KG1 (cell line): ENCODE measurements around the gene GATAD2A.

Experiments
- DNase-seq: peaks from one replicate; lab custom pipeline; 2025; lab: John Stamatoyannopoulos, UW

Gene GATAD2A

DNA sequence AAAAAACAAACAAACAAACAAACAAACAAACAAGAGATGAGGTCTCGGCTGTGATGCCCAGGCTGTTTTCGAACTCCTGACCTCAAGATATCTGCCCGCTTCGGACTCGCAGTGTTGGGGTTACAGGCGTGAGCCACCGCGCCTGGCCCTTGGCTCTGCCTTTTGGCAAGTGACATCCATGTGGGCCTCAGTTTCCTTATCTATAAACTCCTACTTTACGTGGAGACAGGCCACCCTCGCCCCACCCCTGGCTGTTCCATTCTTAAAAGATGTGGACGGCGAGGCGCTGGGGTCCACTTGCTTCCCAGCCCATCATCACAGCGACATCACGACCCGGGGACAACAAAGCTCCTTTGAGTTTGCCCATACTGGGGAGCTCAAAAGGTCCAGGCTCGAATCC lies 108.2 kb downstream of the GATAD2A start:
- DNase-seq = no peak

DNA sequence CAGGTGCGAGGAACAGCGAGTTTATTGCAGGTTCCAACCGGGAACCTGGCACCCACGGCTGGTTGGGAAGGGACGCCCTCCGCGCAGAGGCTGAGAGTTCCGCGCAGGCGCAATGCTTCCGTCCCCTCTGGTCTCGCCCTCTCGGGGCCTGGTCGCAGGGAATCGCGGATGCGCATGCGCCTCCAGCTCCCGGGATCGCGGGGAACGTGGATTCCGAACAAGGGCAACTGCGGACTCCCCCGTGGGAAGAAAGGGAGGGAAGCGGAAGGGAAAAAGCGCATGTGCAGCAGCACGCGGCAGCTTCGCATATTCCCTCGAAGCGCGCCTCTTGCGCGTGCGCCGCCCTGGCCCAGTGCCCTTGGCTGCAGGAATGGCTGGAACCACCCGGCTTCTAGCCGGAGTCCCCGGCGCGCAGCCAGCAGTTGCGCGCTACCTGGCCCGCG lies 108.8 kb downstream of the GATAD2A start:
- DNase-seq = no peak

DNA sequence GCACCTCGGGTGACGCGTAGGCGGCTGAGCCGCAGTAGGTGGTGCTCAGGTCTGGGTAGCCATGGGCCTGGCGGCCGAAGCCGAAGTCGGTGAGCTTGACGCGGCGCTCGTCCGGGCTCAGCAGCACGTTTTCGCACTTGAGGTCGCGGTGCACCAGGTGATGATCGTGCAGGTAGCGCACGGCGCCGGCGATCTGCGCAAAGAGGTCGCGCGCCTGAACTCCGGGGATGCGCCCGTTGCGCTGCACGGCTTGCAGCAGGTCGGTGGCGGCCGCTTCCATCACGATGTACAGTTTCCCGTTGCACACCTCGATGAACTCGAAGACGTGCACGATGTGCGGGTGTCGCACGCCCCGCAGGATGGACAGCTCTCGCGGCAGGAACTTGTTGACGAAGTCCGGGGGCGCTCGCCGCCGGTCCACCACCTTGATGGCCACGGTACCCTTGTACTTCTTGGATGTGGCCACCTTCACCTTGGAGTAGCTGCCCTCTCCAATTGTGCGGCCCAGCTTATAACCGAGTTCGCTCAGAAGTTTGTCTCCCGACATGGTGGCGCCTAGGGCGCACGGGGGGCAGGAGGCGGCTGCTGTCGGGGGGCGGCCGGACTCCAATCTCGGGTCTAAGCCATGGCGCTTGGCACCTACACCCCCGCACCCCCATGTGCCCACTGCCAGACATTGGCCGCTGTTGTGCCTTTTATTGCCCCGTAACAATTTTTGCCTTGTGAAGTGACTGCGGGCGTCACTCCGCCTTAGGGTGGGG lies 109.6 kb downstream of the GATAD2A start, which contains the start of gene TSSK6:
TSS of gene TSSK6 (minus strand) at position 668 of the 761 bp plus-strand sequence. CDS start at position 547, 121 bp downstream.
- DNase-seq = no peak

DNA sequence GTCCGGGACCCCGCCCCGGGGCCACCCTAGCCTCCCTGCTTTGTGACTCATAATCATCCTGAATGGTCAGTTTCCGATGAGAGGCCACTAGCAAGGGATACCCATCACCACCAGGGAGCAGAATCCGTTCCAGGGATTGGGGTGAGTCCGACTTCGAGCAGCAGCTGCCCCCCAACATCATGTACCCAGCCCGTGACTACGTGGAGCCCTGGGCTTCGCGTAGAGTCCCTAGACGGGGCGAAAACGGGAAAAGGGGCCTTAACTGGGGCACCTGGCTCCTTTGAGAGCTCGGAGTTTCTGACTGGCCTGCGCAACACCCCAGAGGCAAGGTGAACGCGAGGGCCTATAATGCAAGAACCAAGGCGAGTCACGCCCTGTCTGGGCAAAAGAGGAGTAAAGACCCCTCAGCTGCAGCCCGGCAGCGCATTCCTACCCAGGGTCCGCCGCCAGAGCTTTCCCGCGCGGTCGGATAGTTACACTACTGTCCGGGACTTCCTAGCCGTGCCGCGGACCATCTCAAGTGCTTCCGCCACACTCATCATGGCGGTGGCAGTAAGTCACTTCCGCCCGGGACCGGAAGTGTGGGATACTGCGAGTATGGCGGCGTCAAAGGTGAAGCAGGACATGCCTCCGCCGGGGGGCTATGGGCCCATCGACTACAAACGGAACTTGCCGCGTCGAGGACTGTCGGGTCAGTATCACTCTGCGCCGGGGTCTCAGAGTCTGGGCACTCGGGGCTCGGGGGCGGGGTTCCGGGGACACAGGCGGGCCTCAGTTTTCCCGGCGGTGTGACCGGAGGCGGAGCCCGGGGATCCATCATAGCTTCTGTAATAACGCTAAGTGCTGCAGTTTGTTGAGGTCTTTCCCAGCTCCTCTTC lies 110.4 kb downstream of the GATAD2A start, which contains the start of gene NDUFA13:
TSS of gene NDUFA13 (plus strand) at position 584 of the 878 bp plus-strand sequence. CDS start at position 598, 14 bp downstream.
- peak; percentile 89 for DNase-seq

GRCh38 chr19:19517235-19517619 lies 111.8 kb downstream of the GATAD2A start:
- DNase-seq = no peak

- no peak for DNase-seq
These were observed 115.5 kb downstream of the GATAD2A start for GRCh38 chr19:19520989-19521388.

DNA sequence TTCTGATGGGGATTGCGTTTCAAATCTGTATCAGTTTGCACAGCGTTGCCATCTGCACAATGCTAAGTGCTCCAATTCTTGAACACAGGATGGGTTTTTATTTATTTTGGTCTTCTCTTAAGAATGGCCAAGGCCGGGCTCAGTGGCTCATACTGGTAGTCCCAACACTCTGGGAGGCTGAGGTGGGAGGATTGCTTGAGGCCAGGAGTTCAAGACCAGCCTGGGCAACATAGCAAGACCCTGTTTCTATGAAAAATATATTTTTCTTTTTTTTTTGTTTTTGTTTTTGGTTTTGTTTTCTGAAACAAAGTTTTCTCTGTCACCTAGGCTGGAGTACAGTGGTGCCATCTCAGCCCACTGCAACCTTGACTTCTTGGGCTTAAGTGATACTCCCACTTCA lies 117.7 kb downstream of the GATAD2A start:
- DNase-seq = no peak

- no peak for DNase-seq
These were observed 118.6 kb downstream of the GATAD2A start for GRCh38 chr19:19524053-19524452.

- no peak for DNase-seq
These were observed 120.3 kb downstream of the GATAD2A start for GRCh38 chr19:19525611-19526380.

GRCh38 chr19:19526581-19527370 lies 121.3 kb downstream of the GATAD2A start:
- no peak for DNase-seq

DNA sequence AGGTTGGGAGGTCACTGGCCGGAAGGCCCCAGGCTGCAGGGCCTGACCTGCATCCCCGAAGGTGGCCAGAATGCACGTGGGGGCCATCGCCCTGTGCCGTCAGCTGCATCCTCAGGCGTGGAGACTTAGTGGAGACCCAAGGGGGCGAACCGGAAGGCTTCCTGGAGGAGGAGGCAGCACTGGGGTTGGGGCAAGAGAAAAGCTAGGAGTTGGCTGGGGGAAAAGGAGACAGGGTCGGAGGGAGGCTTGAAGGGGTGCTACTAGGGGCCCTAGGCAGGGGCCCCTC lies 121.8 kb downstream of the GATAD2A start:
- DNase-seq = no peak

GRCh38 chr19:19527674-19528625 lies 122.5 kb downstream of the GATAD2A start:
- no peak for DNase-seq

DNA sequence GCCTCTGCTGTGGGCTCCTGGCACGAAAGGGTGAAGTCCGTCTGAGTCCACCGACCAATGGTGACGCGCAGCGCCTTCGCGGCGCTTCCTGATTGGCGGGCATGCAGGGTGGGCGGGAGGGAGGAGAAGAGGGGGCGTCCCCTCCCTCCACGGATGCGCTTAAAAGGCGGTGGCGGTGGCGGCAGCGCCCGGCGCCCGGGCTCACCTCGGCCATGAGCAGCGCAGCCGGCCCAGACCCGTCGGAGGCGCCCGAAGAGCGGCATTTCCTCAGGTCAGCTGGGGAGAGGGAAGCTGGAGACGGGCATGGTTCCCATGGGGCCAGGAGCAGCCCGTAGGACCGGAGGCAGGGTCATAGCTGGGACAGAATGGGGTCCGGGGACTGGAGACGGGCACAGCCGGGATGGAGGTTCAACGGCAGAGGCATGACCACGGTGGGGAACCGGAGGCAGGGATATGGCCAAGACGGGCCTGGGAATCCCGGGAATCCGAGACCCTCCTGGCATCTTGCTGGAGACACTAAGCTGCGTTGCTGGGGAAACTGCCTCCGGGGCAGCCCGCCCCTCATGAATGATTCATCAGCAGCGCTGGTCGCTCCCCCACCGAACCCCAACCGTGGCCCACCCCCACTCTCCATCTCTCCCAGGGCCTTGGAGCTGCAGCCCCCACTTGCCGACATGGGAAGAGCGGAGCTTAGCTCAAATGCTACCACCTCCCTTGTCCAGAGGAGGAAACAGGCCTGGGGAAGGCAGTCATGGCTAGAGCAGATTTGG lies 123.4 kb downstream of the GATAD2A start, which contains the start of gene YJEFN3:
TSS of gene YJEFN3 (plus strand) at position 191 of the 770 bp plus-strand sequence. CDS start at position 213, 22 bp downstream.
- DNase-seq = no peak

GRCh38 chr19:19529783-19530422 lies 124.4 kb downstream of the GATAD2A start:
- no peak for DNase-seq

GRCh38 chr19:19530423-19530804 lies 124.9 kb downstream of the GATAD2A start:
- no peak for DNase-seq

DNA sequence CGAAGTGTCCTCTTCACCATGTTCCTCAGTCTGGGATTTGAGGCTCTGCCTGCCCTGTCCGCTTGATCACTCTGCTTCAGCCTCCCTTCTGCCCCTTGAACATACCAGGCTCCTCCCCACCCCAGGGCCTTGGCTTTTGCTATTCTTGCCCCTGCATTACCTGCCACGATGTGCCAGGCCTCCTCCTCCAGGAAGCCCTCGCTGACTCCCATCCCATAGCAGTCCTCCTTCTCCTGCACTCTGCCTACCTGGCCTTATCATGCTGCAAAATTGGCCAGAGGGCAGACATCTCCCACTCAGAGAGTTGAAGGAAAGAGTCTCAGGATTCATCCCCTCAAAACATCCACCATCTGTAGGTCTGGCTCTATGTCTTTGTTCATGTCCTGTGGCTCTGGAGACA lies 125.4 kb downstream of the GATAD2A start:
- no peak for DNase-seq

DNA sequence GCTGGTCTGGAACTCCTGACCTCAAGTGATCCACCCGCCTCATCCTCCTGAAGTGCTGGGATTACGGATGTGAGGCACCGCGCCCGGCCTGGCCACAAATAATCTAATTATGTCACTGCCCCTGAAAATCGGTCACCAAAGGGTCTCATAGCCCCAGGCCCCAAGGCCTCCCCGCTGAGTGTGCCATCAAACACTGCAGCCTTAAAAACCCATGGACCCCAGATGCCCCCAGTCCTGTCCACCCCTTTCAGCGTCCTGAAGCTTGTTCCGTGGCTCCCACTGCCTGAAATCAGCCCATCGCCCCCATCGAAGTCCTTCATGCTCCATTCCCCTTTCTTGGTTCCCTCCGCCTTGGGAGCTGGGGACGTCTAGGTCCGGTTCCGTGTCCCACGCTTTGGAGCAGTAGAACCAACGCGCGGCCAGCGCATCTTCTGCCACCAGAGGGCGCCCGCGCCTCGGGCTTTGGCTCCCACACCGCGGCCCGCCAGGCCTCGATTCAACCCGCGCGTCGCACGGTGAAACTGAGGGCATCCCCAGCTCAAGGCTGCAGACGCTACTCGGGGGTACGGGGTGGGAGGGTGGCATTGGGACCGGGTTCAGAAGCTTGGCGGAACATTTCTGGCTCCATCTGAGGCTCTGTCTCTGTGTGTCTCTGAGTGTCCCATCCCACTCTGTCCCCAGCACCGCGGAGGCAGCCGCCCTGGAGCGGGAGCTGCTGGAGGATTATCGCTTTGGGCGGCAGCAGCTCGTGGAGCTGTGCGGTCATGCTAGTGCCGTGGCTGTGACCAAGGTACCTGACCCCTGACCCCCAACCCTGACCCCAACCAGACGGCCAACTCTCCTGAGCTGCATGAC lies 126.7 kb downstream of the GATAD2A start:
- DNase-seq = no peak
